Esophagus squamous epithelium (tissue), 5 donors: Measurements from ENCODE around the gene DES. TPM values are rescaled to one million over a fixed set of nuclear protein-coding genes. Genes with fewer than 3 reads are reported as not detected.
A peak's percentile ranks its signal among the peaks of the same experiment; 100 is the strongest.

Experiments
- DNase-seq: peaks from one replicate; lab custom pipeline; 2025; lab: John Stamatoyannopoulos, UW
- H3K27ac ChIP-seq, 4 donors: fragments of 200-600 bp; sonication (generic); one replicate each; pipeline ENCODE4 v1.5.1; 2016 to 2019; ENCODE audit warnings: mild to moderate bottlenecking in 1 of 4
- H3K27me3 ChIP-seq, 4 donors: fragments of 200-600 bp; sonication (generic); 1 replicate in 3 of 4; 2 replicates in 1 of 4; pipeline versions ENCODE4 v1.5.1 to v1.6.0; 2017 to 2021; ENCODE audit warnings: antibody characterized with exemption in 1 of 4
- H3K36me3 ChIP-seq, 3 donors: fragments of 200-600 bp; sonication (generic); one replicate each; pipeline ENCODE4 v1.5.1; 2016 to 2019
- H3K4me1 ChIP-seq, 3 donors: fragments of 200-600 bp; sonication (generic); one replicate each; pipeline ENCODE4 v1.5.1; 2017 to 2019
- H3K4me3 ChIP-seq, 4 donors: fragments of 200-600 bp; sonication (generic); 1 replicate in 3 of 4; 2 replicates in 1 of 4; pipeline ENCODE4 v1.5.1; 2016 to 2019; ENCODE audit warnings: mild to moderate bottlenecking in 2 of 4, moderate library complexity in 1 of 4
- H3K9me3 ChIP-seq, 3 donors: fragments of 200-600 bp; sonication (generic); one replicate each; pipeline ENCODE4 v1.5.1; 2016 to 2019
- POLR2A ChIP-seq, 4 donors: fragments of 450-650 bp; IDR thresholded peaks; one replicate each; pipeline ENCODE4 v1.6.1; 2017; ENCODE audit warnings: antibody characterized with exemption in 4 of 4, mild to moderate bottlenecking in 4 of 4, moderate library complexity in 3 of 4
- WGBS, 2 donors: methylation state at CpG; one replicate each; pipeline ENCODE4 v1.1.5; 2018; 5-methylcytosine and 5-hydroxymethylcytosine counted together
- intact Hi-C: fragments of 100-400 bp; cut with DNase I; formaldehyde crosslinking; loops from one replicate; pipeline ENCODE4 v1.15.0; 2022
- total RNA-seq, 4 donors: library from RNA; depleted of rRNA; stranded (reverse); fragments of >200 nt; gene quantifications; one replicate each; pipeline ENCODE4 v1.1.0, GENCODE V29; 2016
- TF ChIP-seq, protein P1 (sequence below), 6 experiments: fragments of 450-650 bp in 4 of 6; fragments of 200-600 bp in 2 of 6; sonication (generic) in 2 of 6; IDR thresholded peaks; one replicate each; pipeline ENCODE4 v1.5.1; 2016 to 2019; ENCODE audit warnings: antibody characterized with exemption in 6 of 6, mild to moderate bottlenecking in 4 of 6, moderate library complexity in 4 of 6
- donor health status: DM: yes; HTN: yes; CAD: no.

The DES gene
- total RNA-seq, 4 donors from 2014 or later, result 120 to 2,698 (median 303) TPM

- H3K4me1 ChIP-seq, result peaks cover 0 to 13% (median 0%) of the 10 kb centered on the region in 3 donors
- 57 to 90% methylated on average over 2 of the region's 7 CpGs for WGBS, 2 donors
- H3K4me3 ChIP-seq, result no peak overlapping the region
- H3K27me3 ChIP-seq, result peaks cover 0 to 17% (median 0%) of the 10 kb centered on the region in 4 donors
- intact Hi-C loops, result no loop called here
- H3K9me3 ChIP-seq, result no peaks in the 10 kb centered on the region
- peak overlapping the region in 3 of 4 donors; percentile 53 to 86 (median 72) for H3K27ac ChIP-seq
- no peaks in the 10 kb centered on the region for H3K36me3 ChIP-seq
- TF ChIP-seq POLR2A (IDR thresholded peaks at IDR 0.05), result no peak
- TF ChIP-seq, protein P1, sequence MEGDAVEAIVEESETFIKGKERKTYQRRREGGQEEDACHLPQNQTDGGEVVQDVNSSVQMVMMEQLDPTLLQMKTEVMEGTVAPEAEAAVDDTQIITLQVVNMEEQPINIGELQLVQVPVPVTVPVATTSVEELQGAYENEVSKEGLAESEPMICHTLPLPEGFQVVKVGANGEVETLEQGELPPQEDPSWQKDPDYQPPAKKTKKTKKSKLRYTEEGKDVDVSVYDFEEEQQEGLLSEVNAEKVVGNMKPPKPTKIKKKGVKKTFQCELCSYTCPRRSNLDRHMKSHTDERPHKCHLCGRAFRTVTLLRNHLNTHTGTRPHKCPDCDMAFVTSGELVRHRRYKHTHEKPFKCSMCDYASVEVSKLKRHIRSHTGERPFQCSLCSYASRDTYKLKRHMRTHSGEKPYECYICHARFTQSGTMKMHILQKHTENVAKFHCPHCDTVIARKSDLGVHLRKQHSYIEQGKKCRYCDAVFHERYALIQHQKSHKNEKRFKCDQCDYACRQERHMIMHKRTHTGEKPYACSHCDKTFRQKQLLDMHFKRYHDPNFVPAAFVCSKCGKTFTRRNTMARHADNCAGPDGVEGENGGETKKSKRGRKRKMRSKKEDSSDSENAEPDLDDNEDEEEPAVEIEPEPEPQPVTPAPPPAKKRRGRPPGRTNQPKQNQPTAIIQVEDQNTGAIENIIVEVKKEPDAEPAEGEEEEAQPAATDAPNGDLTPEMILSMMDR (IDR thresholded peaks at IDR 0.05), result no peak
- DNase-seq, result no peak
Observed at GRCh38 chr2:219426068-219426443, 7.9 kb downstream of the DES start.

DNA sequence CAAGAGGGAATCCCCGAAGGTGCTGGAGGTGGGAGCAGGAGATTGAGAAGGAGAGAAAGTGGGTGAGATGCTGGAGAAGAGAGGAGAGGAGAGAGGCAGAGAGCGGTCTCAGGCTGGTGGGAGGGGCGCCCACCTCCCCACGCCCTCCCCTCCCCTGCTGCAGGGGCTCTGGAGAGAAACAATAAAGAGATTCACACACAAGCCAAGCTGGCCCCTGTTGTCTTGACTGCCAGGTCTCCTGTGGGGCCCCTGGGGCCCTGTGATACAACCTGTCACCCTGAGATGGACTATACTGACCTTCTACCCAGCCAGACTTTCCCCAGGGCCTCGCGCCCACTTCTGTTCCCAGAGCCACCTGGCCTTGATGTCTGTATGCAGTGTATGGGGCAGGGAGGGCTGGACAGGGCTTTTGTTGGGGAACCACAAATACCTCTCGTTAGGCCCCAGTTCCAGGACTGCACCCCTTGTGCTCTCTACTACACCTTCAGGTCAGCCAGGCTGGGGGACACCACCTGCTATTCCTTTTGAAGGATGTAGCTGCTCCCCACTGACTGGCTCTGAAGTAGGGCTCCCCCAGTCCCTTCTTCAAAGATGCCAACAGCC is 8.5 kb downstream of the DES start:
- H3K27ac ChIP-seq, result peak overlapping the region in 3 of 4 donors; percentile 53 to 86 (median 72)
- H3K9me3 ChIP-seq, result no peaks in the 10 kb centered on the region
- intact Hi-C loops, result no loop called here
- WGBS, 2 donors, result 72 to 76% methylated on average over 6 to 7 of the region's 7 CpGs
- H3K36me3 ChIP-seq, result no peaks in the 10 kb centered on the region
- H3K4me3 ChIP-seq, result no peak overlapping the region
- TF ChIP-seq POLR2A (IDR thresholded peaks at IDR 0.05), result no peak
- TF ChIP-seq, protein P1 (IDR thresholded peaks at IDR 0.05), result no peak
- DNase-seq, result no peak
- H3K4me1 ChIP-seq, result peaks cover 0 to 13% (median 0%) of the 10 kb centered on the region in 3 donors
- peaks cover 0 to 16% (median 0%) of the 10 kb centered on the region in 4 donors for H3K27me3 ChIP-seq

- H3K4me3 ChIP-seq, result no peak overlapping the region
- H3K27ac ChIP-seq, result peak overlapping the region in 3 of 4 donors; percentile 2 to 47 (median 40)
- H3K36me3 ChIP-seq, result no peaks in the 10 kb centered on the region
- peaks cover 0 to 13% (median 0%) of the 10 kb centered on the region in 3 donors for H3K4me1 ChIP-seq
- intact Hi-C loops, result no loop called here
- TF ChIP-seq, protein P1 (IDR thresholded peaks at IDR 0.05), result no peak
- TF ChIP-seq POLR2A (IDR thresholded peaks at IDR 0.05), result no peak
- peaks cover 0 to 17% (median 0%) of the 10 kb centered on the region in 4 donors for H3K27me3 ChIP-seq
- DNase-seq, result no peak
- H3K9me3 ChIP-seq, result no peaks in the 10 kb centered on the region
Observed at GRCh38 chr2:219428469-219428868, 10.3 kb downstream of the DES start.

DNA sequence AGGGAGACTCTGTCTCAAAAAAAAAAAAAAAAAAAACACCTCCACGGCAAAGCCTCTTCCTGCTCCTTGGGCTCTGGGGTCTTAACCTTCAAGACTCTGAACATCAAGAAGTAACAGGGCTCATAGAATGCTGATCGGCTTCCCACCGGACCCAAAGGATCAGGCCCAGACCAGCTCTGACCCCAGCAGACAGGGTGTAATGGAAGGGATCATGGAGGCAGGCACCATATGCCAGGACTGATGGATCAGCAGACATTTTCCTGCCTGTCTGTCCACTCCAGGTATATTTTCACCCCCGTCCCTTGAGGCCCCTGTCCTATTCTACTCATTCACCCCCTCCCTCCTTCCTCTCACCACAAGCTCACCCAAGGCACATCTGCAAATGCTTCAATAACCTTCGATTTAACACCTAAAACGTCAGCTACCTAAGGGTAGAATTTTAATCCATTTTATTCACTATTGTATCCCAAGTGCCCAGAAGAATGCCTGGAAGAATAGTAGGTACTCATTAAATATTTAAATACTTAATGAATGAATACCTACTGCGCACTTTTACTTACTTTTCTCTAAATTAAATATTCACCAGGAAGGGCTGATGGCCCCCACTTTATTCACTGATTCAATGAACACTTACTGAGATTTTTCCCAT is 11.9 kb downstream of the DES start:
- WGBS, 2 donors, result 69 to 89% methylated on average over 7 of the region's 7 CpGs
- TF ChIP-seq POLR2A (IDR thresholded peaks at IDR 0.05), result no peak
- TF ChIP-seq, protein P1 (IDR thresholded peaks at IDR 0.05), result no peak
- peak overlapping the region in 3 of 4 donors; percentile 56 to 82 (median 77) for H3K27ac ChIP-seq
- peaks cover 0 to 33% (median 3%) of the 10 kb centered on the region in 4 donors for H3K27me3 ChIP-seq
- H3K36me3 ChIP-seq, result no peaks in the 10 kb centered on the region
- no peak overlapping the region for H3K4me3 ChIP-seq
- DNase-seq, result no peak
- H3K4me1 ChIP-seq, result peaks cover 0 to 14% (median 6%) of the 10 kb centered on the region in 3 donors
- intact Hi-C loops, result no loop called here
- no peaks in the 10 kb centered on the region for H3K9me3 ChIP-seq
